Measurements from ENCODE around the gene NIPAL4. TPM values are rescaled to one million over a fixed set of nuclear protein-coding genes. Genes with fewer than 3 reads are reported as not detected.

NIPAL4 gene
- total RNA-seq, 4 donors from 2014 or later: 74.1 to 130 (median 82.1) TPM

DNA sequence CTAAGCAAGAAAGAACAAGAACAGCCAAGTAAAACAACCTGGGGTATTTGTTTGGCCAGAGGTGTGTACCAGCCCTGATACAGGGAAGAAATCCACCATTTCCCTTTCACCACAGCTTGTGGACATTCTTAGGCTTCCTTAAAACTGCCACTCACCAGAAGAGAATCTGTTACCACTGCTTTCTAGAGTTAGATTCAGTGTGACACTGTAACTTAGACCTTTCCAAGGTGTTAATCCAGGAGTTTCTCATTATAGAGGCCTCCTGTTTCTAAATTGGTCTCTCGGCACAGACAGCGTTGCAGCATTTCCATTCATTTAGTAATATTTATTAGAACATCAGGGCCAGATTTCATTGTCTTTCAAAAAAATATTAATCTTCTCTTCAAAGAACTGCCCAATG lies 55.0 kb downstream of the NIPAL4 start:
- TF ChIP-seq, protein P1, sequence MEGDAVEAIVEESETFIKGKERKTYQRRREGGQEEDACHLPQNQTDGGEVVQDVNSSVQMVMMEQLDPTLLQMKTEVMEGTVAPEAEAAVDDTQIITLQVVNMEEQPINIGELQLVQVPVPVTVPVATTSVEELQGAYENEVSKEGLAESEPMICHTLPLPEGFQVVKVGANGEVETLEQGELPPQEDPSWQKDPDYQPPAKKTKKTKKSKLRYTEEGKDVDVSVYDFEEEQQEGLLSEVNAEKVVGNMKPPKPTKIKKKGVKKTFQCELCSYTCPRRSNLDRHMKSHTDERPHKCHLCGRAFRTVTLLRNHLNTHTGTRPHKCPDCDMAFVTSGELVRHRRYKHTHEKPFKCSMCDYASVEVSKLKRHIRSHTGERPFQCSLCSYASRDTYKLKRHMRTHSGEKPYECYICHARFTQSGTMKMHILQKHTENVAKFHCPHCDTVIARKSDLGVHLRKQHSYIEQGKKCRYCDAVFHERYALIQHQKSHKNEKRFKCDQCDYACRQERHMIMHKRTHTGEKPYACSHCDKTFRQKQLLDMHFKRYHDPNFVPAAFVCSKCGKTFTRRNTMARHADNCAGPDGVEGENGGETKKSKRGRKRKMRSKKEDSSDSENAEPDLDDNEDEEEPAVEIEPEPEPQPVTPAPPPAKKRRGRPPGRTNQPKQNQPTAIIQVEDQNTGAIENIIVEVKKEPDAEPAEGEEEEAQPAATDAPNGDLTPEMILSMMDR (IDR thresholded peaks at IDR 0.05): no peak
- TF ChIP-seq POLR2A (IDR thresholded peaks at IDR 0.05): no peak
- intact Hi-C loops (cut with DNase I; ENCODE audit: low total_unique reads): no loop called here
- 98 to 100% methylated on average over 2 of the region's 2 CpGs for WGBS, 2 donors
- DNase-seq (ENCODE audit: low spot score in 2 of 2): no peak
- H3K4me3 ChIP-seq (ENCODE audit: low read depth, poor library complexity, severe bottlenecking): no peak overlapping the region

DNA sequence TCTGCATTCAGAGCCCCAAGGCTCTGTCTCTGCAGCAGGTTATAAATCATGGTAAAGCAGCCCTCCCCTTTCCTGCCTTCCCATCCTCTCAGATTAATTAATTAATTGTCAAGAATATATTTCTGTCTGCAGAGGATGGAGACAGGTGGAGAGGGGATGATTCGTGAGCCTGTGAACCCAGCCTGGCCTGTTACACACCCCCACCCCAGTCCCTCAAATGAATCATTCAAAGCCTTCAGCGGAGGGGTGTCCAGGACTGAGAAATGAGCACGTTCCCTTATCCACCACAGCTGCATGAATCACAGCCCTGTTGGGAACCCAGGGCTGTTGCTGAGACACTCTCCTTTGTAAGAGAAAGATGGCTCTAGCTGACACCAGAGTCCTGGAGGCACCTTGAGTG lies 56.0 kb downstream of the NIPAL4 start:
- no peak for DNase-seq (ENCODE audit: low spot score in 2 of 2)
- WGBS, 2 donors: 43 to 48% methylated on average over 3 of the region's 3 CpGs
- intact Hi-C loops (cut with DNase I; ENCODE audit: low total_unique reads): no loop called here

GRCh38 chr5:157516626-157517325 lies 56.8 kb downstream of the NIPAL4 start:
- no peak overlapping the region for H3K4me3 ChIP-seq (ENCODE audit: low read depth, poor library complexity, severe bottlenecking)
- intact Hi-C loops (cut with DNase I; ENCODE audit: low total_unique reads): no loop called here
- whole genome bisulfite sequencing, 2 donors: 61% methylated on average over 5 of the region's 5 CpGs
- TF ChIP-seq POLR2A (IDR thresholded peaks at IDR 0.05): no peak
- TF ChIP-seq, protein P1 (IDR thresholded peaks at IDR 0.05): no peak
- no peak for DNase-seq (ENCODE audit: low spot score in 2 of 2)

More for the DNA sequence above, 56.0 kb downstream of the NIPAL4 start:
- H3K4me3 ChIP-seq (ENCODE audit: low read depth, poor library complexity, severe bottlenecking): no peak overlapping the region
- TF ChIP-seq POLR2A (IDR thresholded peaks at IDR 0.05): no peak
- TF ChIP-seq, protein P1 (IDR thresholded peaks at IDR 0.05): no peak

DNA sequence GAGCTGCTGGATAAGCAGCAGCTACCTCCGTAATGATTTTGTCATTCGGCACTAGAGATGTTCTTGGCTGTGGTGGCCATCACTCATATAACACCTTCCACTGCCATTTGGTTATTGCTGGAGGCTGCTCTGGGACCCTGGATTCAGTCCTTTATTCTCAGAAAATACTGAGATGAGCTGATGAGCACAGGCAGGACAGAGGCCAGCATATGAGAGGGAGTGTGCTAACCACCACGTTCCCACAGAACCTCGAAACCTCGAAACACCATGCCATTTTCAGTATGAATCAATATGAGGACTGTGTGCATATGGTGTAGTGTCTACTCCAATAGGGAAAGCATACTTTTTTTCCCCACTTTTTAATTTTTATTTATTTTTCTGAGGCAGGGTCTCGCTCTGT lies 59.0 kb downstream of the NIPAL4 start:
- 92 to 95% methylated on average over 6 of the region's 6 CpGs for WGBS, 2 donors
- DNase-seq (ENCODE audit: low spot score in 2 of 2): no peak
- TF ChIP-seq, protein P1 (IDR thresholded peaks at IDR 0.05): no peak
- no peak for TF ChIP-seq POLR2A (IDR thresholded peaks at IDR 0.05)
- no peak overlapping the region for H3K4me3 ChIP-seq (ENCODE audit: low read depth, poor library complexity, severe bottlenecking)
- intact Hi-C loops (cut with DNase I; ENCODE audit: low total_unique reads): no loop called here

- peak in 1 of 2 donors; percentile 48 for DNase-seq (ENCODE audit: low spot score in 2 of 2)
- 90 to 95% methylated on average over 9 of the region's 9 CpGs for WGBS, 2 donors
- H3K4me3 ChIP-seq (ENCODE audit: low read depth, poor library complexity, severe bottlenecking): no peak overlapping the region
- intact Hi-C loops (cut with DNase I; ENCODE audit: low total_unique reads): no loop called here
- no peak for TF ChIP-seq POLR2A (IDR thresholded peaks at IDR 0.05)
- TF ChIP-seq, protein P1 (IDR thresholded peaks at IDR 0.05): no peak
Observed at GRCh38 chr5:157519579-157520253, 59.7 kb downstream of the NIPAL4 start.

Data from lower leg skin (tissue), 4 donors.